Right atrium auricular region (tissue), 2 donors: ENCODE data around the gene CFAP126. TPM values are rescaled to one million over a fixed set of nuclear protein-coding genes. Genes with fewer than 3 reads are reported as not detected.
"Not testable (repeated sequence)": the region's sequence is repeated elsewhere in the genome, so short reads cannot be mapped to it uniquely, and the experiment has no call there.

Source experiments
- DNase-seq: peaks from one replicate; pipeline ENCODE4 v3.0.0-alpha.2; 2019; ENCODE audit warnings: low spot score
- H3K27ac ChIP-seq, 2 donors: fragments of 200-600 bp; sonication (generic); 1 replicate in 1 of 2; 2 replicates in 1 of 2; pipeline ENCODE4 v1.5.1; 2016 to 2019
- H3K27me3 ChIP-seq, 2 donors: fragments of 200-600 bp; sonication (generic); one replicate each; pipeline versions ENCODE4 v1.5.1 to v1.6.0; 2017 to 2019
- H3K36me3 ChIP-seq: fragments of 200-600 bp; sonication (generic); one replicate; pipeline ENCODE4 v1.5.1; 2016
- H3K4me1 ChIP-seq, 2 donors: fragments of 200-600 bp; sonication (generic); one replicate each; pipeline versions ENCODE4 v1.5.1 to v1.6.0; 2017 to 2019
- H3K4me3 ChIP-seq, 2 donors: fragments of 200-600 bp; sonication (generic); 1 replicate in 1 of 2; 2 replicates in 1 of 2; pipeline ENCODE4 v1.5.1; 2017 to 2019; ENCODE audit warnings: mild to moderate bottlenecking in 1 of 2, moderate library complexity in 1 of 2
- H3K9me3 ChIP-seq, 2 donors: fragments of 200-600 bp; sonication (generic); one replicate each; pipeline ENCODE4 v1.5.1; 2019
- CTCF ChIP-seq, 2 donors: fragments of 200-600 bp; sonication (generic); IDR thresholded peaks; one replicate each; pipeline ENCODE4 v1.5.1; 2019; ENCODE audit warnings: antibody characterized with exemption in 2 of 2
- total RNA-seq, 2 donors: library from RNA; depleted of rRNA; stranded (reverse); fragments of >200 nt; gene quantifications; one replicate each; pipeline ENCODE4 v1.1.0, GENCODE V29; 2016

Gene CFAP126
- not detected for total RNA-seq

- Histone ChIP-seq H3K4me1 (peaks cover 0 to 10% of the 10 kb centered on the region in 2 donors), H3K27ac (peak within 1 kb of the TSS; percentile 40 to 42), H3K36me3 (no peaks in the 10 kb centered on the region), H3K9me3 (no peaks in the 10 kb centered on the region), H3K4me3 (no peak within 1 kb of the TSS), H3K27me3 (no peaks in the 10 kb centered on the region)
- TF ChIP-seq CTCF (IDR thresholded peaks at IDR 0.05): peak in 1 of 2 donors; percentile 41
- DNase-seq: peak; percentile 79
These were observed at the start of gene CFAP126 for GRCh38 chr1:161367684-161368400. Gene CFAP126 (minus strand): TSS chr1:161367876. CDS start chr1:161367868, 8 bp downstream.

GRCh38 chr1:161413050-161413449 lies 45.4 kb upstream of the CFAP126 start:
- H3K4me3 ChIP-seq, DNase-seq, H3K4me1 ChIP-seq, H3K27ac ChIP-seq, H3K27me3 ChIP-seq, H3K36me3 ChIP-seq, H3K9me3 ChIP-seq: not testable (repeated sequence)

- H3K27ac ChIP-seq, H3K4me1 ChIP-seq, H3K9me3 ChIP-seq, H3K27me3 ChIP-seq, DNase-seq, H3K36me3 ChIP-seq, H3K4me3 ChIP-seq: not testable (repeated sequence)
These were observed 42.9 kb upstream of the CFAP126 start for GRCh38 chr1:161410636-161410970.

- H3K4me3 ChIP-seq, H3K4me1 ChIP-seq, H3K27me3 ChIP-seq, H3K27ac ChIP-seq, H3K36me3 ChIP-seq, DNase-seq, H3K9me3 ChIP-seq: not testable (repeated sequence)
These were observed 42.4 kb upstream of the CFAP126 start for GRCh38 chr1:161409848-161410635.

- Histone ChIP-seq H3K9me3 (no peaks in the 10 kb centered on the region), H3K36me3 (no peaks in the 10 kb centered on the region), H3K4me1 (peaks cover 0 to 3% of the 10 kb centered on the region in 2 donors), H3K27ac (no peak overlapping the region), H3K27me3 (no peaks in the 10 kb centered on the region), H3K4me3 (no peak overlapping the region)
- DNase-seq: no peak
- no peak for TF ChIP-seq CTCF (IDR thresholded peaks at IDR 0.05)
These were observed 40.9 kb upstream of the CFAP126 start for GRCh38 chr1:161408429-161409052.

GRCh38 chr1:161407451-161407985 lies 39.8 kb upstream of the CFAP126 start:
- TF ChIP-seq CTCF (IDR thresholded peaks at IDR 0.05): no peak
- no peak for DNase-seq
- Histone ChIP-seq H3K27me3 (no peaks in the 10 kb centered on the region), H3K4me1 (peaks cover 0 to 3% of the 10 kb centered on the region in 2 donors), H3K36me3 (no peaks in the 10 kb centered on the region), H3K4me3 (no peak overlapping the region), H3K9me3 (no peaks in the 10 kb centered on the region), H3K27ac (no peak overlapping the region)

GRCh38 chr1:161406551-161406950 lies 38.9 kb upstream of the CFAP126 start:
- not testable (repeated sequence) for H3K4me1 ChIP-seq, H3K4me3 ChIP-seq, H3K9me3 ChIP-seq, H3K36me3 ChIP-seq, H3K27ac ChIP-seq, H3K27me3 ChIP-seq, DNase-seq
